ENCODE measurements around the gene OR5P2. TPM values are rescaled to one million over a fixed set of nuclear protein-coding genes. Genes with fewer than 3 reads are reported as not detected.
"Not testable (repeated sequence)": the region's sequence is repeated elsewhere in the genome, so short reads cannot be mapped to it uniquely, and the experiment has no call there.

Gene OR5P2
- total RNA-seq, 2 experiments from 2014 or later, result not detected

GRCh38 chr11:7775689-7776088 is 21.1 kb downstream of the OR5P2 start:
- Mint-ChIP-seq H3K36me3 (ENCODE audit: low read depth) (no peaks in the 10 kb centered on the region), H3K4me3 (no peak overlapping the region), H3K9me3 (ENCODE audit: low read depth) (no peaks in the 10 kb centered on the region), H3K4me1 (no peaks in the 10 kb centered on the region), H3K27me3 (peaks cover 1% of the 10 kb centered on the region), H3K27ac (no peak overlapping the region)
- intact Hi-C loops (cut with DNase I, micrococcal nuclease), result no loop called here
- CTCF ChIA-PET, result no interaction called here
- POLR2A ChIA-PET, result no interaction called here
- DNase-seq (no peak), ATAC-seq (no peak)

- CTCF ChIA-PET, result not testable (repeated sequence)
Measured at GRCh38 chr11:7764301-7764700, 32.4 kb downstream of the OR5P2 start.

GRCh38 chr11:7759010-7759409 is 37.7 kb downstream of the OR5P2 start:
- ATAC-seq, result no peak
- H3K9me3 Mint-ChIP-seq (ENCODE audit: low read depth), result no peaks in the 10 kb centered on the region
- peak; percentile 8 for DNase-seq
- H3K27me3 Mint-ChIP-seq, result peaks cover 6% of the 10 kb centered on the region
- no peak overlapping the region for H3K27ac Mint-ChIP-seq
- no peak overlapping the region for H3K4me3 Mint-ChIP-seq
- no peaks in the 10 kb centered on the region for H3K36me3 Mint-ChIP-seq (ENCODE audit: low read depth)
- POLR2A ChIA-PET, result no interaction called here
- H3K4me1 Mint-ChIP-seq, result peaks cover 4% of the 10 kb centered on the region
- CTCF ChIA-PET, result no interaction called here
- intact Hi-C loops (cut with DNase I, micrococcal nuclease), result no loop called here

More at GRCh38 chr11:7764301-7764700, 32.4 kb downstream of the OR5P2 start:
- POLR2A ChIA-PET; ATAC-seq; H3K27ac Mint-ChIP-seq; H3K9me3 Mint-ChIP-seq (ENCODE audit: low read depth); H3K4me3 Mint-ChIP-seq; H3K36me3 Mint-ChIP-seq (ENCODE audit: low read depth); intact Hi-C loops (cut with DNase I, micrococcal nuclease); DNase-seq; H3K4me1 Mint-ChIP-seq: not testable (repeated sequence)
- peaks cover 14% of the 10 kb centered on the region for H3K27me3 Mint-ChIP-seq

GRCh38 chr11:7749456-7749855 is 47.3 kb downstream of the OR5P2 start:
- ChIA-PET POLR2A (no interaction called here), CTCF (no interaction called here)
- no peak overlapping the region for H3K4me3 Mint-ChIP-seq
- ATAC-seq, result no peak
- no peak overlapping the region for H3K27ac Mint-ChIP-seq
- no peaks in the 10 kb centered on the region for H3K9me3 Mint-ChIP-seq (ENCODE audit: low read depth)
- peaks cover 4% of the 10 kb centered on the region for H3K4me1 Mint-ChIP-seq
- no peak for DNase-seq
- H3K27me3 Mint-ChIP-seq, result no peaks in the 10 kb centered on the region
- no peaks in the 10 kb centered on the region for H3K36me3 Mint-ChIP-seq (ENCODE audit: low read depth)
- intact Hi-C loops (cut with DNase I, micrococcal nuclease), result no loop called here

Other genes starting within 250 kb of the OR5P2 start
- 1 to 10 TPM; 6.6 to 8.2 TPM for gene CYB5R2, start 123.4 kb downstream of the OR5P2 start, total RNA-seq
- not detected for gene OVCH2, start 90.5 kb downstream of the OR5P2 start, total RNA-seq
- gene OR5P3, start 33.9 kb upstream of the OR5P2 start, total RNA-seq, result not detected
- gene OR10A6, start 134.3 kb upstream of the OR5P2 start, total RNA-seq, result not detected
- gene OR10A3, start 144.8 kb upstream of the OR5P2 start, total RNA-seq, result not detected
- gene NLRP10, start 168.5 kb upstream of the OR5P2 start, total RNA-seq, result not detected
- gene EIF3F, start 190.4 kb upstream of the OR5P2 start, total RNA-seq, result 100 to 1,000 TPM; 270 to 289 TPM